Measurements from ENCODE around the gene WDFY4.

The WDFY4 gene

DNA sequence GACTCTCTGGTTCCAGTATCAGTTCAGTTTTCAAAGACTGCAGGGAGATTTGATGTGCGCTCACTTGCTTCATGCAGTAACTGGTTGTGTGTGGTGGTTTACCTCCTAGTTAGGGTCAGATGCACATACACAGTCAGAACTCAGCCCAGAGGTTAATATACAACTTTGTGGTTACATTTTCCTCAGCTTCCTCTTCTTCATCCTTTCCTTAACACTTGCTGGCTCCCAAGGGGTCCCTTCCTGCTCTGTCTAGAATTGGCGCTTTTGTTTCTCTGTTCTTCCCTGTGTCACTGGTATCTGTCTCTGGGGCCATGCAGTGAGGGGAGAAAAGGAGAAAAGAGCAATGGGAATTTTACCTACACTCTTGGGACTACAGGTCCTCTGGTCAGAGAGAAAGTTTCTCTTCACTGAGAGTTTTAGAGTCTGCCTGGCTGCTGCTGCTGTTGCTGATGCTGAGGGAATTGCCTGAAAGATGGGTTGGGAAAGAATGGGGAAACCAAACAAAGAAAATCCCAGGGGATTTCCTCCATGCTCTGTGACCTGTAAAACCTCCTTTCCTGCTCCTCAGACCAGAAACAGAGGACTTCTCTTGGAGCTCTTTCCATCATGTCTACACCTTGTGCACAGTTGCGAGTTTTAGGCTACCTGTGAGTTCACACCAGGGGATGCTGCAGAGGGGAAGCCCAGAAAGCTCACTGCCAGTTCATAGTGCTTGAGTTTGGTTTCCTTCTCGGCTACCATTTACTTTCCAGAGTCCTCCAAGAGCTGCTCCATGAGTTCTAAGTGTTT, 74.6 kb downstream of the WDFY4 start:
- Histone ChIP-seq H3K79me2 (ENCODE audit: insufficient read depth, low read length) (peaks cover 51% of the 10 kb centered on the region), H3K9me2 (replicated peaks; ENCODE audit: insufficient read depth, low read length) (no peaks in the 10 kb centered on the region), H3K27ac (ENCODE audit: low read depth, low read length) (no peak overlapping the region), H3K27me3 (ENCODE audit: low read length) (no peaks in the 10 kb centered on the region), H3K4me2 (ENCODE audit: low read depth, low read length, poor library complexity, severe bottlenecking) (no peak overlapping the region), H3F3A (ENCODE audit: insufficient read depth) (peaks cover 3% of the 10 kb centered on the region; the same call in 1 of the 2 replicates), H3K4me3 (ENCODE audit: insufficient read depth, low read length, poor library complexity, severe bottlenecking) (no peak overlapping the region), H4K20me1 (ENCODE audit: low read depth, low read length) (no peaks in the 10 kb centered on the region), H3K9me3 (ENCODE audit: insufficient read depth, low read length) (no peaks in the 10 kb centered on the region), H3K9ac (ENCODE audit: low read length) (no peak overlapping the region), H2AFZ (ENCODE audit: low read depth, low read length, severe bottlenecking) (no peak overlapping the region), H3K36me3 (ENCODE audit: low read length) (peaks cover 24% of the 10 kb centered on the region; the same call in 1 of the 2 replicates)
- TF ChIP-seq, protein P1, sequence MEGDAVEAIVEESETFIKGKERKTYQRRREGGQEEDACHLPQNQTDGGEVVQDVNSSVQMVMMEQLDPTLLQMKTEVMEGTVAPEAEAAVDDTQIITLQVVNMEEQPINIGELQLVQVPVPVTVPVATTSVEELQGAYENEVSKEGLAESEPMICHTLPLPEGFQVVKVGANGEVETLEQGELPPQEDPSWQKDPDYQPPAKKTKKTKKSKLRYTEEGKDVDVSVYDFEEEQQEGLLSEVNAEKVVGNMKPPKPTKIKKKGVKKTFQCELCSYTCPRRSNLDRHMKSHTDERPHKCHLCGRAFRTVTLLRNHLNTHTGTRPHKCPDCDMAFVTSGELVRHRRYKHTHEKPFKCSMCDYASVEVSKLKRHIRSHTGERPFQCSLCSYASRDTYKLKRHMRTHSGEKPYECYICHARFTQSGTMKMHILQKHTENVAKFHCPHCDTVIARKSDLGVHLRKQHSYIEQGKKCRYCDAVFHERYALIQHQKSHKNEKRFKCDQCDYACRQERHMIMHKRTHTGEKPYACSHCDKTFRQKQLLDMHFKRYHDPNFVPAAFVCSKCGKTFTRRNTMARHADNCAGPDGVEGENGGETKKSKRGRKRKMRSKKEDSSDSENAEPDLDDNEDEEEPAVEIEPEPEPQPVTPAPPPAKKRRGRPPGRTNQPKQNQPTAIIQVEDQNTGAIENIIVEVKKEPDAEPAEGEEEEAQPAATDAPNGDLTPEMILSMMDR (IDR thresholded peaks at IDR 0.05; ENCODE audit: insufficient read depth, low read length, poor library complexity, severe bottlenecking): no peak
- TF ChIP-seq EZH2phosphoT487 (conservative IDR thresholded peaks at IDR 0.05; ENCODE audit: low read length): no peak

DNA sequence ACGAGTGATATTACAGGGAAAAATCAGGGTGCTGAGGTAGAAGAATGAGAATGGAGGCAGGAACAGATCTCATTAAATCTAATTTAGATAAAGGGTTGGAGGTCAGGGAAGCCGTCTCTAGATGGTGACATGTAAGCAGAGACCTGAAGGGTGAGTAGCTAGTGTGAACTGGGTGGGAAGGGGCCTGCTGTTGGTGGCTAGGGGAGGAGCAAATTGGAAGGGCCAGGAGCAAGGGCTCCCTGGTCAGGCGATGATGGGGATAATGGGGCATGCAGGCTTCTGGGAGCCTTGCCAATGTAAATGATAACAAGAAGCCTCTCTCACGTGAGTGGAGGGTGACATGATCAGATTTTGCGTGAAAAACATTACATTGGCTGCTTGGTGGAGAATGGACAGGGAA, 76.3 kb downstream of the WDFY4 start:
- Histone ChIP-seq H3K27me3 (ENCODE audit: low read length) (no peaks in the 10 kb centered on the region), H3K4me2 (ENCODE audit: low read depth, low read length, poor library complexity, severe bottlenecking) (no peak overlapping the region), H3K27ac (ENCODE audit: low read depth, low read length) (no peak overlapping the region), H3F3A (ENCODE audit: insufficient read depth) (no peaks in the 10 kb centered on the region), H3K79me2 (ENCODE audit: insufficient read depth, low read length) (peaks cover 37% of the 10 kb centered on the region), H3K36me3 (ENCODE audit: low read length) (peaks cover 16% of the 10 kb centered on the region; the same call in 1 of the 2 replicates), H3K4me3 (ENCODE audit: insufficient read depth, low read length, poor library complexity, severe bottlenecking) (no peak overlapping the region), H2AFZ (ENCODE audit: low read depth, low read length, severe bottlenecking) (no peak overlapping the region), H3K9me2 (replicated peaks; ENCODE audit: insufficient read depth, low read length) (no peaks in the 10 kb centered on the region), H3K9me3 (ENCODE audit: insufficient read depth, low read length) (no peaks in the 10 kb centered on the region), H3K9ac (ENCODE audit: low read length) (no peak overlapping the region), H4K20me1 (ENCODE audit: low read depth, low read length) (no peaks in the 10 kb centered on the region)
- TF ChIP-seq, protein P1 (IDR thresholded peaks at IDR 0.05; ENCODE audit: insufficient read depth, low read length, poor library complexity, severe bottlenecking): no peak
- no peak for TF ChIP-seq EZH2phosphoT487 (conservative IDR thresholded peaks at IDR 0.05; ENCODE audit: low read length)

DNA sequence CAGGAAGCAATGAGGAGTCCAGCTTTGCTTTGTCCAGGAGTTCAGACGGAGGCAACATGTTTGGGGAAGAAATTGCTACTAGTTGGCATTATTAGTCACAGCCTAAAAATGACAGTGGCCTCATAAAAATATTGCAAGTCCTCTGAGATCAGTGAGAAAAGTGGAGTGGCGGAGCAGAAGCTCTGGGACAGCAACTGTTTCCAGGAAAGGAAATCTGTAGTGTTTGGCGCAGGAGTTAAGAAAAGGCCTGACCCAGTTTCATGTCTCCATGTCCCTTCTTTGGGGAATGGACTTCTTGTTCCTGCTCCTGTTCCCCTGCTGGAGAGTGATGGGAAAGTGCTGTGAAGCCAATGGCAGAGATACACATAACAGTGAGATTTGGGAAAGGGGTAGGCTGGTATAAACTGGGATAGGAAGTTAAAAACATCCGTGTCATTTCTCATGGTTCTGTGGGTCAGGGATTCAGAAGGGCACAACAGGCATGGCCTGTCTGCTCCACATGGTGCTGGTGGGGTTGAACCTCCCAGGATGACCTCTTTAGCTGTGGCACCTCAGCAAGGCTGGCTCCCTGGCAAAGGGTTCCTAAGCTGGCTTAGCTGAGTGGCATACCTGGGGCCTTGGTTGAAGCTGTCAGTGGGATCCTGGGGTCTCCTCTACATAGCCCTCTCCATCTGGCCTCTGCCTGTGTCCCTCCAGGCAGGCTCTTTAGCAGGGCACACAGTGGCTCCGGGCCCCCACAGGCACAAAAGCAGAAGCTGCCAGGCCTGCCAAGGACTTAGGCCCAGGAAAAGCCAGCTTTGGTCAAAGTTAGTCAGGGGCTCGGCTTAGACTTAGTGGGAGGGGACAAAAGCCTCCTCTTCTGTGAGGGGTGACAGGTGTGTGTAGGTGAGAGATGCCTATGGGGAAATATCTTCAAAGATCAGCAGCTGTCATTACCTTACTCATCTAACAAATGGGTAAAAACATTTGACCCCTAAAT, 77.7 kb downstream of the WDFY4 start:
- Histone ChIP-seq H3K9me3 (ENCODE audit: insufficient read depth, low read length) (no peaks in the 10 kb centered on the region), H2AFZ (ENCODE audit: low read depth, low read length, severe bottlenecking) (no peak overlapping the region), H4K20me1 (ENCODE audit: low read depth, low read length) (no peaks in the 10 kb centered on the region), H3F3A (ENCODE audit: insufficient read depth) (no peaks in the 10 kb centered on the region), H3K79me2 (ENCODE audit: insufficient read depth, low read length) (peaks cover 23% of the 10 kb centered on the region), H3K4me3 (ENCODE audit: insufficient read depth, low read length, poor library complexity, severe bottlenecking) (no peak overlapping the region), H3K27ac (ENCODE audit: low read depth, low read length) (no peak overlapping the region), H3K27me3 (ENCODE audit: low read length) (no peaks in the 10 kb centered on the region), H3K9me2 (replicated peaks; ENCODE audit: insufficient read depth, low read length) (no peaks in the 10 kb centered on the region), H3K36me3 (ENCODE audit: low read length) (peaks cover 6% of the 10 kb centered on the region; the same call in 1 of the 2 replicates), H3K9ac (ENCODE audit: low read length) (no peak overlapping the region), H3K4me2 (ENCODE audit: low read depth, low read length, poor library complexity, severe bottlenecking) (no peak overlapping the region)
- no peak for TF ChIP-seq EZH2phosphoT487 (conservative IDR thresholded peaks at IDR 0.05; ENCODE audit: low read length)
- TF ChIP-seq, protein P1 (IDR thresholded peaks at IDR 0.05; ENCODE audit: insufficient read depth, low read length, poor library complexity, severe bottlenecking): no peak
